Glomerular visceral epithelial cell (primary cell): Measurements from ENCODE around the gene PARD3.

Experiments used
- DNase-seq: peaks from one replicate; pipeline ENCODE4 v3.0.0-alpha.2; 2016; ENCODE audit errors: extremely low spot score

PARD3 gene

GRCh38 chr10:34689053-34689452, 126.0 kb downstream of the PARD3 start:
- peak; percentile 31 for DNase-seq

DNA sequence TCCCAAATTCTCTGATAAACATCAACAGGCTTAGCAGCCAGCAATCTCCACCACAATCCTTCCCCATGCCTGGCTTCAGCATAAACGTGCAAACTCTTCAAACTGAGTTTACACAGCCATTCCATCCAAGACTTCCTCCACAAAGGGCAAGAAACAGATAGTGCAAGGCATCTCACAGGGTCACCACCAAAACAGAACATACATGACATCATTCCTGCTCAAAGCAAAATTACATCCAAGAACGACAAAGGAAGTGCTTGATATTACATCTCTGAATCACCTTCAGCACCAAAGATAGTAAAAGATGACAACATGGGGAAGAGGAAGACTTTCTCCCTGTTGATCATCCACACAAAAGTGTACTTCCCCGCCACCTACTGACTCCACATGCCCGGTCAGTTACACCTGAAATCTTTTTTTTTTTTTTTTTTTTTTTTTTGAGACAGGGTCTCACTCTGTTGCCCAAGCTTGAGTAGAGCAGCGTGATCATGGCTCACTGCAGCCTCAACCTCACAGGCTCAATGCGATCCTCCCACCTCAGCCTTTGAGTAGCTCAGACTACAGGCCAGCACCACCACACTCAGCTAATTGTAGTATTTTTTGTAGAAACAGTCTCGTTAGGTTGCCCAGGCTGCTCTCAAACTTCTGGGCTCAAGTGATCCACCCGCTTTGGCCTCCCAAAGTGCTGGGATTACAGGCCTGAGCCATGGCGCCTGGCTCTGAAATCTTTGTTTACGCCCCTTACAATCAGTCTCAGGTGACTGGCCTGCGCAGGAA, 127.5 kb downstream of the PARD3 start:
- DNase-seq = peak; percentile 20

DNA sequence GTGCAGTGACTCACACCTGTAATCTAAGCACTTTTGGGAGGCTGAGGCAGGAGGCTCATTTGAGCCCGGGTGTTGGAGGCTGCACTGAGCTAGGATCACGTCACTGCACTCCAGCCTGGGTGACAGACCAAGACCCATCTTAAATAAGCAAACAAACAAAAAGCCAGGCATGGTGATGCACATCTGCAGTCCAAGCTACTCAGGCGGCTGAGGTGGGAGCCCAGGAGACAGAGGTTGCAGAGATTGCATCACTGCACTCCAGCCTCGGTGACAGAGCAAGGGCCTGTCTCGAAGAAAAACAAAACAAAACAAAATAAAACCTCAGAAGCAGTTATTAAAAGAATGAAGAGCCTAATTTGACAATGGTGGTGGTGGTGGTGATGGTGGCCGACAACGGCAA, 132.5 kb downstream of the PARD3 start:
- DNase-seq = no peak

DNA sequence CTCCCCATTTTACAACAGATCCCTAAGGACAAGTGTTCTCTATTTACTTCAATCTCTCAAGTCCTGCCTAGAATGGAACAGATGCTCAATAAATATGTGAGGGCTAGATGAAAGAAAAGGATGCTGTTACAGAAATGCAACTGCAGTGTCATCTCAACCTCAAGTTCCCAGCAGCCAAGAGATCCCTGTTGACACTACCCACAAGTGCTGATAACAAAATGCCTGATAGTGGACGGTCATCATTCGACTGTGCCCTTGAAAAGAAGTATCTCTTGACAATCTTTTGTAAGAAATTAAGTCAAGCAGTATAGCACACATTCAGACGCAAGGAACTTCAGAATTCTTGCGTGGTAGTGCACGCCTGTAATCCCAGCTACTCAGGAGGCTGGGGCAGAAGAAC, 133.2 kb downstream of the PARD3 start:
- no peak for DNase-seq

DNA sequence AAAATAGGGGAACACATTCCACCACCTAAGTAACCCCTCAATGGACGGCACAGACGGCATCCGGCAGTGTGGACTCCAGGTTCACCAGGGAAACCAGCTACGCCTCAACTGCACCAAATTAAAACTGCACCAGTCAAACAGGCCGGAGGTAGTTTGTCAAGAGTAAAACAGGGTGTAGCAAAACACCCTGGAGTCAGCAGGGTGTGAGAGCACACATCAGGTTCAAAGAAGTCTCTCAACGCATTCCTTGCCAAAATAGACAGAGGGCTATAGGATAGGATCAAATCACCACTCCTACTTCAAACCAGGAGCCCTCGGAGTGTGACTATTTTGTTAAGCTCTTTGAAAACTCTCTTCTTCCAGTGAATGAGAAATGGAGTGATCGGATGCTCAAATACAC, 135.9 kb downstream of the PARD3 start:
- no peak for DNase-seq

DNA sequence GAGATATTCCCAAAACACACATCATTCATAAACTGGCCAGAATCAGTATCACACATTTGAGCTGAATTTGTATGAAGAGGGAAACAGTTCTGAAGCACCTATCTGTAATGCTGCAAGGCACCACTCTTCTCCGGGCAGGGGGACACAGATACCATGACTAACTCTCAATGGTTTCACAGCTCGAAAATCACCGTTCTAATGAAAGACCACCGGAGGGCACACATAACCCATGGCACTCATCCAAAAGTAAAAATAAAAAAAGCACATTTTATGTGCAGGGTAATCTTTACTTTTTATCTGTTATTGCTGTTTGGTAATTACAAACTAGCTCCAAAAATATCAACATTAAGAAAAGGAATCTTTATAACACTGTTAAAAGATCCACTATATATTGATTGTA, 137.5 kb downstream of the PARD3 start:
- no peak for DNase-seq

DNA sequence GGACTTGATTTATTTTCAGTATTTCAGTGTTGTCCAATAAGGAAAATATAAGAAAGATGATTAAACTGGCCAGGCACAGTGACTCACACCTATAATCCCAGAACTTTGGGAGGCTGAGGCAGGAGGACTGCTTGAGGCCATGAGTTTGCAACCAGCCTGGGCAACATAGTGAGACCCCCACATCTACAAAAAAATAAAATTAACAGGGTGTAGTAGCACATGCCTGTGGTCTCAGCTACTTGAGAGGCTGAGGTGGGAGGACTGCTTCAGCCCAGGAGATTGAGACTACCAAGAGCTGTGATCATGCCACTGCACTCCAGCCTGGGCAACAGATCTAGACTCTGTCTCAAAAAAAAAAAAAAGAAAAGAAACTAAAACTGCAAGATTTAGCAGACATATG, 138.0 kb downstream of the PARD3 start:
- no peak for DNase-seq

DNA sequence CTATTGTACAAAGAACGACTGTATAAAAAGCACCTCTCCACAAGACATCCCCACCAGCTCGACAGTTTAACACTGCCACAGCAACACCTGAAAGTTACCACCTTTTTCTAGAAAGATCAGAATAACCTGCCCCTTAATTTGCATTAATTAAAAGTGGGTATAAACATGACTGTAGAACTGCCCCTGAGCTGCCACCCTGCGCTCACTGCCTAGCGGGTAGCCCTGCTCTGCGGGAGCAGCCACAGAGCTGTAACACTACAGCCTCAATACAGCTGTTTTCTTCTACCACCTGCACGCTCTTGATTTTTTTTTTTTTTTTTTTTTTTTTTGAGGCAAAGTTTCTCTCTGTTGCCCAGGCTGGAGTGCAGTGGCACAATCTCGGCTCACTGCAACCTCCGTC, 140.9 kb downstream of the PARD3 start:
- no peak for DNase-seq

- DNase-seq = no peak
Measured at GRCh38 chr10:34670081-34670480, 145.0 kb downstream of the PARD3 start.

DNA sequence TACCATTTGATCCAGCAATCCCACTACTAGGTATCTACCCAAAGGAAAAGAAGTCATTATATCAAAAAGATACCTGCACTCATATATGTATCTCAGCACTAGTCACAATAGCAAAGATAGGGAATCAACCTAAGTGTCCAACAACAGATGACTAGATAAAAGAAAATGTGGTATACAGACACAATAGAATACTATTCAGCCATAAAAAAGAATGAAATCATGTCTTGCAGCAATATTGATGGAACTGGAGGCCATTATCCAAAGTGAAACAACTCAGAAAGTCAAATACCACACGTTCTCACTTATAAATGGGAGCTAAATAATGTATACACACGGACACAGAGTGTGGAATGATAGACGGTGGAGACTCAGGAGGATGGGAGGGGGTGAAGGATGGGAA, 146.0 kb downstream of the PARD3 start:
- DNase-seq = no peak

DNA sequence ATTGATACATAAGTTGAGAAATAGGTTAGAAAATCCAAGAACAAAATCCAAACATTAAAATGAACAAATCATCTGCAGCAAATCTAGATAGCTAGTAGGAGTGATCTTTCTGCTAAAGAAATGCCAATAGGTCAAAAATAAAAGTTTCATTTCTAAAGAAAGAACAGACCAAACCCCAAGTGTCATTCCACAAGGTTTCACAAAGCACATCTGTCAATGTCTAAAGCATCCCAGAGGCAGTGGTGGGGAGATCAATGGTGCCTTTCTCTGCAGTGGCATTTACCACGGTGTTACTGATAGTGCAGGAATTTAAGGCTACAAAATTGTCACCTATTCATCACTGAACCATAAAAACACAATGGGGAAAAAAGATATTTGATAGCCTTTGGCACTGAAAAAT, 147.9 kb downstream of the PARD3 start:
- DNase-seq = no peak

GRCh38 chr10:34666008-34666704, 148.9 kb downstream of the PARD3 start:
- DNase-seq = peak; percentile 85

- DNase-seq = no peak
Measured at GRCh38 chr10:34664706-34665105, 150.4 kb downstream of the PARD3 start.

- DNase-seq = no peak
Measured at GRCh38 chr10:34661580-34661979, 153.5 kb downstream of the PARD3 start.

- DNase-seq = no peak
Measured at GRCh38 chr10:34658934-34659333, 156.2 kb downstream of the PARD3 start.

DNA sequence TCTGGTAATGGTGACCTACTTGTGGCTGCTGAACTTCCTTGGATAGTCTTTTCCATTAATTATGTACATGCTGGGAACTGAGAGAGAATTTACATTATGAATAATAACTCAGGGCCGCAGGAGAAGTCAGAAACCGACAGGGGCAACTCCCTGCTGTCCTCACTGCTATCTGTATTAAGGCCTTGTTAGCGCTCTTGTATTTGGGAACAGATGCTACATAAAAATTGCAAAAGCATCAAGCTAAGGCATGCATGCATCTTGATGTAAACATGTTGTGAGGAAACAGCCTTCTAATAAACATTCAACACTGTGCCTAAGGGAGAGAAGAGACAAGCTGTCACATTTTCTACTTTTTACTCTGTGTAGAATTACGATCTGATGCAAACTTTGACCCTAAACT, 158.4 kb downstream of the PARD3 start:
- no peak for DNase-seq

- DNase-seq = peak; percentile 75
Measured at GRCh38 chr10:34655286-34656170, 159.6 kb downstream of the PARD3 start.

GRCh38 chr10:34654211-34654610, 160.9 kb downstream of the PARD3 start:
- no peak for DNase-seq

DNA sequence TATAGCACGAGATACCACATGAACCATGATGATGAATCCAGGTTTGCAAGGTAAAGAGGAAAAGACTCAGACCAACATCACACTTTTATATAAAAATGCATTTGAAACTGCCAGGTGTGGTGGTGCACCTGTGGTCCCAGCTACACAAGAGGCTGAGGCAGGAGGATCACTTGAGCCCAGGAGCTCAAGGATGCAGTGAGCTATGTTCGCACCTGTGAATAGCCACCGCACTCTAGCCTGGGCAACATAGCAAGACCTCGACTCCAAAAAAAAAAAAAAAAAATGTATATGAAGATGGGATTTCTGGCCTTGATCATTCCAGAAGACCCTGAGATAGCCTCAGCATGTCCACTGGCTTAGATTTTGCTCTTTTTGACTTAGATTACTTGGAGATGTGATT, 161.6 kb downstream of the PARD3 start:
- DNase-seq = no peak

GRCh38 chr10:34651416-34652195, 163.5 kb downstream of the PARD3 start:
- DNase-seq = no peak

DNA sequence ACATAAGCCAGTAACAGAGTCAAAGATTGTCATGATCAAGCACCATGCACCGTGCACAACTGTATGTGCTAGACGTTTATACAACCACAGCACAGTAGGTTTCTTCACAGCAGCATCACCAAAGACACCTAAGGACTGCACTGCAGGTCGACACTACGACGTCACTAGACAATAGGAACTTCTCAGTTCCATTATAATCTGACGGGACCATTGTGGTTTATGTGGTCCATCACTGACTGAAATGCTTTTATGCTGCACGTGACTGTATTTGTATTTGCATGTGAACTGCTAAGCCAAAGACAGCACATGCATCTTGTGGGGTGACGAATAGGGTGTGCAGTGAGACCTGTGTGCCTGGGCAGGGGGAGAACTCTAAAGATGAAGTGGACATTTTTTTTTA, 164.9 kb downstream of the PARD3 start:
- DNase-seq = no peak

GRCh38 chr10:34649385-34649784, 165.7 kb downstream of the PARD3 start:
- DNase-seq = no peak
